Right lobe of liver (tissue), 4 donors: ENCODE results near the gene ASB13.

Source experiments
- CTCF ChIP-seq, 4 donors: fragments of 200-600 bp in 3 of 4; fragments of 450-650 bp in 1 of 4; IDR thresholded peaks; one replicate each; pipeline versions ENCODE4 v1.5.1 to v1.8.0; 2016 to 2022; ENCODE audit warnings: antibody characterized with exemption in 4 of 4, mild to moderate bottlenecking in 2 of 4
- POLR2A ChIP-seq: fragments of 450-650 bp; IDR thresholded peaks from one replicate; pipeline ENCODE4 v1.6.1; 2017; ENCODE audit warnings: antibody characterized with exemption, mild to moderate bottlenecking
- donor health status: DM: no; HTN: no; CAD: no.
- donor health status: DM: no; HTN: no; CAD: no.
- donor health status: DM: no; HTN: yes; CAD: no.

GRCh38 chr10:5594271-5595049 lies 71.9 kb downstream of the ASB13 start:
- TF ChIP-seq CTCF (IDR thresholded peaks at IDR 0.05) (no peak), POLR2A (no peak)
